Gastroesophageal sphincter (tissue), 4 donors: Measurements from ENCODE around the gene ADRM1. TPM values are rescaled to one million over a fixed set of nuclear protein-coding genes. Genes with fewer than 3 reads are reported as not detected.

Experiments used
- ATAC-seq: fragments of 150-250 bp; one replicate; pipeline ENCODE4 v1.9.1; 2016; ENCODE audit warnings: mild to moderate bottlenecking, moderate library complexity
- H3K27ac ChIP-seq, 4 donors: fragments of 200-600 bp; sonication (generic) in 3 of 4; 1 replicate in 3 of 4; 2 replicates in 1 of 4; pipeline ENCODE4 v1.5.1; 2016 to 2019
- H3K27me3 ChIP-seq: fragments of 200-600 bp; sonication (generic); one replicate; pipeline ENCODE4 v1.5.1; 2019
- H3K36me3 ChIP-seq, 2 donors: fragments of 200-600 bp; sonication (generic); one replicate each; pipeline ENCODE4 v1.5.1; 2019; ENCODE audit warnings: control low read depth in 1 of 2
- H3K4me1 ChIP-seq, 3 donors: fragments of 200-600 bp; sonication (generic); 1 replicate in 2 of 3; 2 replicates in 1 of 3; pipeline ENCODE4 v1.5.1; 2016 to 2019; ENCODE audit warnings: control low read depth in 2 of 3
- H3K4me3 ChIP-seq, 2 donors: fragments of 200-600 bp; sonication (generic); one replicate each; pipeline ENCODE4 v1.5.1; 2019; ENCODE audit warnings: mild to moderate bottlenecking in 1 of 2, moderate library complexity in 1 of 2
- H3K9me3 ChIP-seq, 3 donors: fragments of 200-600 bp; sonication (generic); one replicate each; pipeline ENCODE4 v1.5.1; 2017 to 2019; ENCODE audit warnings: control low read depth in 2 of 3
- CTCF ChIP-seq, 4 experiments: fragments of 200-600 bp in 2 of 4; fragments of 450-650 bp in 2 of 4; sonication (generic) in 1 of 4; IDR thresholded peaks; one replicate each; pipeline ENCODE4 v1.5.1; 2017 to 2019; ENCODE audit warnings: antibody characterized with exemption in 4 of 4, mild to moderate bottlenecking in 2 of 4, moderate library complexity in 2 of 4
- EP300 ChIP-seq: sonication (generic); formaldehyde crosslinking; IDR thresholded peaks from one replicate; pipeline ENCODE4 v1.6.1; 2017; ENCODE audit warnings: antibody characterized with exemption, mild to moderate bottlenecking
- POLR2A ChIP-seq, 2 donors: fragments of 450-650 bp; IDR thresholded peaks; one replicate each; pipeline ENCODE4 v1.6.1; 2017; ENCODE audit warnings: antibody characterized with exemption in 2 of 2, mild to moderate bottlenecking in 2 of 2, moderate library complexity in 1 of 2
- POLR2AphosphoS5 ChIP-seq: sonication (generic); formaldehyde crosslinking; IDR thresholded peaks from one replicate; pipeline ENCODE4 v1.6.1; 2017; ENCODE audit warnings: antibody characterized with exemption
- WGBS, 2 donors: methylation state at CpG; one replicate each; pipeline ENCODE4 v1.1.5; 2018; ENCODE audit warnings: low coverage in 1 of 2; 5-methylcytosine and 5-hydroxymethylcytosine counted together
- total RNA-seq, 4 donors: library from RNA; depleted of rRNA; stranded (reverse); fragments of >200 nt; gene quantifications; one replicate each; pipeline ENCODE4 v1.1.0, GENCODE V29; 2016

The ADRM1 gene
- total RNA-seq, 4 donors from 2014 or later, result 131 to 182 (median 151) TPM

- Histone ChIP-seq H3K27me3 (no peaks in the 10 kb centered on the region), H3K27ac (no peak overlapping the region), H3K4me1 (no peaks in the 10 kb centered on the region), H3K4me3 (no peak overlapping the region), H3K36me3 (peaks cover 0 to 93% of the 10 kb centered on the region in 2 donors), H3K9me3 (no peaks in the 10 kb centered on the region)
- 63% methylated on average over 8 of the region's 16 CpGs; no CpG with 5 or more reads in 1 of the 2 donors for WGBS, 2 donors
- ATAC-seq, result peak; percentile 19
- TF ChIP-seq EP300, result no peak
- no peak for TF ChIP-seq CTCF (IDR thresholded peaks at IDR 0.05)
- no peak for TF ChIP-seq POLR2A (IDR thresholded peaks at IDR 0.05)
- TF ChIP-seq POLR2AphosphoS5, result no peak
These were observed 19.8 kb upstream of the ADRM1 start for GRCh38 chr20:62282877-62283503.

DNA sequence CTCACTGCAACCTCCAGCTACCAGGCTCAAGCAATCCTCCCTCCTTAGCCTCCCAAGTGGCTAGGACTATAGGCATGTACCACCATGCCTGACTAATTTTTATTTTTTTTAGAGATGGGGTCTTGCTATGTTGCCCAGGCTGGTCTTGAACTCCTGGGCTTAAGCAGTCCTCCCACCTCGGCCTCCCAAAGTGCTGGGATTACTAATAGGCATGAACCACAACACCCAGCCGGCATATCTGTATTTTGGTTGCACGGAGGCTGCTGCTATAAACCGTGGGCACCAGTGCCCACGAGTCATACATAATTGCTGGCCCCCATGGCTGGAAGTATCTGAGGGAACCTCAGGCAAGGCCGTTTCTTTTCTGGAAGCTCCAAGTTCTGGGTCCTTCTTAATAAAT, 18.3 kb upstream of the ADRM1 start:
- Histone ChIP-seq H3K27me3 (no peaks in the 10 kb centered on the region), H3K27ac (no peak overlapping the region), H3K9me3 (no peaks in the 10 kb centered on the region), H3K36me3 (peaks cover 0 to 98% of the 10 kb centered on the region in 2 donors), H3K4me1 (no peaks in the 10 kb centered on the region), H3K4me3 (no peak overlapping the region)
- 84 to 95% methylated on average over 4 to 5 of the region's 6 CpGs for WGBS, 2 donors
- no peak for ATAC-seq
- TF ChIP-seq CTCF (IDR thresholded peaks at IDR 0.05) (no peak), EP300 (no peak), POLR2A (IDR thresholded peaks at IDR 0.05) (no peak), POLR2AphosphoS5 (no peak)

DNA sequence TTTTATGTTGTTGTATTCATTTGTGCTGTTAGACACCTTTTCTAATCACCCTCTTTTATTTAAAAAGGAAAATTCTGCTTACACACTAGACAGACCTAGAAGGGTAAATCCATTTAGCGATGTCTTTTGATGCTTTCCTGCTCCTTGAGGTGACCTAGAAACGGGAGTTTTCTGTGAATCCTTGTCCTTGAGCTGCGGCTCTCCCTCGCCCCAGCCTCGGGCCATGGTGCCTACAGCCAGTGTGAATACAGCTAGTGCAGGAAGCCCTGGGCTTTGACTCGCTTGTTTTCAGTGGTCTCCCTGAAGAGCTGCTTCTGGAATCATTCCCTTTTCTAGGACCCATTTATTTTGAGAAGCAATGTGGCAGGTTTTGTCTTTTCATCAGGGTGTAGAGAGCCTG, 17.6 kb upstream of the ADRM1 start:
- Histone ChIP-seq H3K4me3 (no peak overlapping the region), H3K4me1 (no peaks in the 10 kb centered on the region), H3K27me3 (no peaks in the 10 kb centered on the region), H3K27ac (peak overlapping the region in 2 of 4 donors; percentile 26 to 43), H3K36me3 (peaks cover 0 to 98% of the 10 kb centered on the region in 2 donors), H3K9me3 (no peaks in the 10 kb centered on the region)
- ATAC-seq, result no peak
- TF ChIP-seq CTCF (IDR thresholded peaks at IDR 0.05) (no peak), EP300 (no peak), POLR2A (IDR thresholded peaks at IDR 0.05) (no peak), POLR2AphosphoS5 (no peak)
- WGBS, 2 donors, result 67 to 87% methylated on average over 4 to 6 of the region's 6 CpGs

GRCh38 chr20:62285722-62286121, 17.1 kb upstream of the ADRM1 start:
- Histone ChIP-seq H3K4me3 (no peak overlapping the region), H3K9me3 (no peaks in the 10 kb centered on the region), H3K4me1 (no peaks in the 10 kb centered on the region), H3K27me3 (no peaks in the 10 kb centered on the region), H3K27ac (peak overlapping the region in 2 of 4 donors; percentile 26 to 43), H3K36me3 (peaks cover 0 to 98% of the 10 kb centered on the region in 2 donors)
- peak; percentile 78 for TF ChIP-seq POLR2AphosphoS5
- TF ChIP-seq POLR2A (IDR thresholded peaks at IDR 0.05), result no peak
- ATAC-seq, result peak; percentile 66
- WGBS, 2 donors, result 43 to 72% methylated on average over 3 to 7 of the region's 23 CpGs

DNA sequence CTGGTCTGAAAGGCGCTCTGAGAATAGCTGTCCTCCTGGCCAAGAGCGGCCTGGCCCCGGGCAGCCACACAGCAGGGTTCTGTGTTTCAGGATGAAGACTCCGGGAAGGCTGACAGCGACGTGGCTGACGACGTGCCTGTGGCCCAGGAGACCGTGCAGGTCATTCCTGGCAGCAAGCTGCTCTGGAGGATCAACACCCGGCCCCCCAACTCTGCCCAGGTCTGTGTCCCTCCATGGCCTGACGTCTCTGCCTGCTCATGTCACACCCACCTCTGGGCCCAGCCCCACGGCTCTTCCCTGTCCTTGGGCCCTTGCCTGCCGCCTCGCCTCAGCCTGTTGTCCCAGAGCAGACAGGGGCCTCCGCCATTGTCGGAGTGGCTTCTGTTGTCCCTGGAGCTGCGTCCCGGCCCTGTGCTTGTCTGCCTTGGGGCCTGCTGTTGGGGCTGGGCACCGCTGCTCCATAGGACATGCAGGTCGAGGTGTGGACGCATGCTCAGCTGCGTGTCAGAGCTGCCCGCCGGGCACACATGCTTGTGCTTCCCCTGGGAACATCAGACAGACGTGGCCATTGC, 16.2 kb upstream of the ADRM1 start:
- peaks cover 0 to 98% of the 10 kb centered on the region in 2 donors for H3K36me3 ChIP-seq
- ATAC-seq, result no peak
- H3K27me3 ChIP-seq, result no peaks in the 10 kb centered on the region
- H3K4me1 ChIP-seq, result no peaks in the 10 kb centered on the region
- no peaks in the 10 kb centered on the region for H3K9me3 ChIP-seq
- TF ChIP-seq POLR2A (IDR thresholded peaks at IDR 0.05) (no peak), POLR2AphosphoS5 (no peak), CTCF (IDR thresholded peaks at IDR 0.05) (no peak), EP300 (no peak)
- no peak overlapping the region for H3K4me3 ChIP-seq
- 69 to 84% methylated on average over 4 to 14 of the region's 25 CpGs for WGBS, 2 donors
- H3K27ac ChIP-seq, result peak overlapping the region in 2 of 4 donors; percentile 32 to 41
